HG02588 (cell line): ENCODE results near the gene PPARD.
"Not testable (repeated sequence)": the region's sequence is repeated elsewhere in the genome, so short reads cannot be mapped to it uniquely, and the experiment has no call there.

Experiments used
- ATAC-seq: cut with Tn5 transposase; IDR thresholded peaks from one replicate; pipeline ENCODE4 v1.9.1; 2021; ENCODE audit warnings: mild to moderate bottlenecking, moderate library complexity; ENCODE audit not compliant: unreplicated experiment

The PPARD gene

GRCh38 chr6:35378261-35378660 lies 35.9 kb downstream of the PPARD start:
- no peak for ATAC-seq

- no peak for ATAC-seq
These were observed 38.8 kb downstream of the PPARD start for GRCh38 chr6:35381132-35381531.

- ATAC-seq = no peak
These were observed 39.7 kb downstream of the PPARD start for GRCh38 chr6:35382015-35382414.

- no peak for ATAC-seq
These were observed 43.3 kb downstream of the PPARD start for GRCh38 chr6:35385457-35386202.

GRCh38 chr6:35386989-35387388 lies 44.6 kb downstream of the PPARD start:
- no peak for ATAC-seq

- ATAC-seq = no peak
These were observed 45.7 kb downstream of the PPARD start for GRCh38 chr6:35388030-35388429.

GRCh38 chr6:35388772-35389352 lies 46.5 kb downstream of the PPARD start:
- ATAC-seq = no peak

GRCh38 chr6:35389386-35389785 lies 47.0 kb downstream of the PPARD start:
- ATAC-seq = not testable (repeated sequence)

- ATAC-seq = no peak
These were observed 49.0 kb downstream of the PPARD start for GRCh38 chr6:35391240-35391968.

GRCh38 chr6:35392111-35392702 lies 49.8 kb downstream of the PPARD start:
- ATAC-seq = no peak

GRCh38 chr6:35392773-35393672 lies 50.7 kb downstream of the PPARD start:
- no peak for ATAC-seq

GRCh38 chr6:35396991-35397390 lies 54.6 kb downstream of the PPARD start:
- no peak for ATAC-seq

- no peak for ATAC-seq
These were observed 55.6 kb downstream of the PPARD start for GRCh38 chr6:35397806-35398418.

- ATAC-seq = no peak
These were observed 56.2 kb downstream of the PPARD start for GRCh38 chr6:35398526-35398925.

GRCh38 chr6:35400111-35400510 lies 57.8 kb downstream of the PPARD start:
- ATAC-seq = no peak

- no peak for ATAC-seq
These were observed 58.5 kb downstream of the PPARD start for GRCh38 chr6:35400901-35401311.

GRCh38 chr6:35401514-35401913 lies 59.2 kb downstream of the PPARD start:
- no peak for ATAC-seq

GRCh38 chr6:35402136-35402855 lies 59.9 kb downstream of the PPARD start:
- ATAC-seq = peak; percentile 51

GRCh38 chr6:35402856-35403191 lies 60.5 kb downstream of the PPARD start:
- no peak for ATAC-seq
